Measurements from ENCODE around the gene ASXL1.

ASXL1 gene

GRCh38 chr20:32482442-32483261 lies 124.5 kb downstream of the ASXL1 start:
- no peak for DNase-seq

- DNase-seq = peak; percentile 76 to 77
Measured at GRCh38 chr20:32483351-32484224, 125.5 kb downstream of the ASXL1 start.

- DNase-seq = no peak
Measured at GRCh38 chr20:32484225-32484957, 126.3 kb downstream of the ASXL1 start.

- DNase-seq = peak; percentile 69 to 96
Measured at GRCh38 chr20:32484958-32485769, 127.0 kb downstream of the ASXL1 start.

GRCh38 chr20:32485770-32486478 lies 127.8 kb downstream of the ASXL1 start:
- no peak for DNase-seq

- no peak for DNase-seq
Measured at GRCh38 chr20:32487381-32487780, 129.2 kb downstream of the ASXL1 start.

GRCh38 chr20:32488066-32488838 lies 130.1 kb downstream of the ASXL1 start:
- no peak for DNase-seq
